Right renal pelvis (tissue), 4 donors: ENCODE data around the gene SLC22A8. TPM values are rescaled to one million over a fixed set of nuclear protein-coding genes. Genes with fewer than 3 reads are reported as not detected.
"Not testable (repeated sequence)": the region's sequence is repeated elsewhere in the genome, so short reads cannot be mapped to it uniquely, and the experiment has no call there.

Experiments
- DNase-seq, 4 donors: peaks; one replicate each; pipeline ENCODE4 v3.0.0-alpha.2; 2013; ENCODE audit warnings: low read depth in 4 of 4, low spot score in 3 of 4, missing footprints in 1 of 4
- polyA plus RNA-seq, 4 donors: library from polyadenylated mRNA; unstranded; fragments of 120-200 nt; gene quantifications; one replicate each; pipeline ENCODE4 v1.2.1, GENCODE V29; 2013; ENCODE audit not compliant: insufficient read length in 4 of 4

SLC22A8 gene
- polyA plus RNA-seq: 10 to 100 TPM; 33.7 to 58.1 (median 46.7) TPM

- DNase-seq: no peak
Measured at GRCh38 chr11:63015521-63016215, at the start of gene SLC22A8. TSS of gene SLC22A8 (minus strand) at chr11:63015841. CDS start at chr11:63014958, 883 bp downstream.

GRCh38 chr11:63046203-63046602 is 30.6 kb upstream of the SLC22A8 start:
- DNase-seq: not testable (repeated sequence)

- no peak for DNase-seq
Measured at GRCh38 chr11:63042596-63042995, 27.0 kb upstream of the SLC22A8 start.

- DNase-seq: no peak
Measured at GRCh38 chr11:63032457-63032856, 16.8 kb upstream of the SLC22A8 start.

- peak; percentile 58 to 79 (median 70) for DNase-seq
Measured at GRCh38 chr11:63023841-63024648, 8.4 kb upstream of the SLC22A8 start.

- no peak for DNase-seq
Measured at GRCh38 chr11:63023222-63023814, 7.7 kb upstream of the SLC22A8 start.

- DNase-seq: no peak
Measured at GRCh38 chr11:63022441-63022840, 6.8 kb upstream of the SLC22A8 start.

- no peak for DNase-seq
Measured at GRCh38 chr11:63020671-63021291, 5.1 kb upstream of the SLC22A8 start.

GRCh38 chr11:63019506-63019905 is 3.9 kb upstream of the SLC22A8 start:
- DNase-seq: no peak

GRCh38 chr11:63017306-63017974 is 1.8 kb upstream of the SLC22A8 start:
- DNase-seq: no peak

GRCh38 chr11:63014408-63015055 is 1.1 kb downstream of the SLC22A8 start:
- DNase-seq: no peak

- no peak for DNase-seq
Measured at GRCh38 chr11:63012839-63013238, 2.8 kb downstream of the SLC22A8 start.

GRCh38 chr11:63012430-63012829 is 3.2 kb downstream of the SLC22A8 start:
- DNase-seq: no peak

- DNase-seq: no peak
Measured at GRCh38 chr11:63010934-63011439, 4.7 kb downstream of the SLC22A8 start.

GRCh38 chr11:63007920-63008319 is 7.7 kb downstream of the SLC22A8 start:
- no peak for DNase-seq

- DNase-seq: no peak
Measured at GRCh38 chr11:63001456-63001855, 14.2 kb downstream of the SLC22A8 start.

GRCh38 chr11:62999649-63000048 is 16.0 kb downstream of the SLC22A8 start:
- DNase-seq: no peak

GRCh38 chr11:62999156-62999555 is 16.5 kb downstream of the SLC22A8 start:
- no peak for DNase-seq

GRCh38 chr11:62996271-62996670 is 19.4 kb downstream of the SLC22A8 start:
- DNase-seq: no peak

- DNase-seq: no peak
Measured at GRCh38 chr11:62994775-62995174, 20.9 kb downstream of the SLC22A8 start.
